ENCODE results near the gene RFTN1.
A peak's percentile ranks its signal among the peaks of the same experiment; 100 is the strongest.

RFTN1 gene

DNA sequence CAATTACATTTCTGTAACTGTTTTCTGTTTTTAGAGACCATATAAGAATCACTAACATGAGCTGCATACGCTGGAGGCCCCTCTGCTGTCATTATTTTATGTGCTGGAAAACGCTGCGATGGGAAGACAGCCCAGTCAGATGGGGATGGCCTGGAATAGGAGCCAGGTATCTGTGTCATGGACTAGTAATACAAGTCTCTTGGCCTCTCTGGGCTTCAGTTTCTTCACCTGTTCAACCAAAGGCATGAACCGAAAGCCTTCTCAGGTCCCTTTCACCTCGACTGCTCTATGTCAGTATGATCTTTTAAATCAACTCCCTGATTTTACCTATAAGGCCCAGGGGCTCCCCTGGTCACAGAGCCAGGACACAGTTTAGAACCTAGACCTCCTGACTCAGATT, 14.6 kb upstream of the RFTN1 start:
- no peak for DNase-seq

DNA sequence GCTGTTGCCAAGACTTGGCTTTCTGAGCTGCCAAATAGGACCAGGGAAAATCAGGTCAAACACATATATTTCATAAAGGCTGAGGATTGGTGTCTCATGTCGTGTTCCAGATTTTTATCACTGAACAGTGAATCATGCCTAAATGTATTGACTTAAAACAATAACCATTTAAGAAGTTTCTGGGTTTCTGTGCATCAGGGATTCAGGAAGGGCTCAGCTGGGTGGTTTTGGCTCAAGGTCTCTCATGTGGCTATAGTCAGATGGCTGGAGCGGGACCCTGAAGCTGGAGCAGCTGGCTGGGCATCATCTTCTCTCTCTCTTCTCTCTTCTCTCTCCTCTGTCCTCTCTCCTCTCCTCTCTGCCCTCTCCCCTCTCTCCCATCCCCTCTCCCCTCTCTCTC, 10.7 kb upstream of the RFTN1 start:
- no peak for DNase-seq

DNA sequence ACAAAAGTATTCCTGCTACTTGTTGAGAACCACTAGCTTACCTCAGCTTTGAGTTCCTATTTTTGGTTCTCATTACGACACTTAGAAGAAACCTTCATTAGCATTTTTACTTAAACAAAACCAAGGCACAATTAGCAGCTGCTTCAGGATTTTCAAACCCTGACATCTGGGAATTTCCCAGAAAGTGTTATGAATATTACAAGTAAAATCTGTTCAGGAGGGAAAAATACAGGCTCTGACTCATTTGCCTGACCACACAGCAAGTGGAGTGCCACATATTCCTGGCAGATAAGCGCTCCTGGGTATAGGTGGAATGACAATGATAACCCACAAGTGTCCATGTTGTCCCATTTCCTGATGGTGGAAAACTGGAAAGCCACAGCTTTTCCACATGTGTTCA, 10.3 kb upstream of the RFTN1 start:
- DNase-seq = no peak

DNA sequence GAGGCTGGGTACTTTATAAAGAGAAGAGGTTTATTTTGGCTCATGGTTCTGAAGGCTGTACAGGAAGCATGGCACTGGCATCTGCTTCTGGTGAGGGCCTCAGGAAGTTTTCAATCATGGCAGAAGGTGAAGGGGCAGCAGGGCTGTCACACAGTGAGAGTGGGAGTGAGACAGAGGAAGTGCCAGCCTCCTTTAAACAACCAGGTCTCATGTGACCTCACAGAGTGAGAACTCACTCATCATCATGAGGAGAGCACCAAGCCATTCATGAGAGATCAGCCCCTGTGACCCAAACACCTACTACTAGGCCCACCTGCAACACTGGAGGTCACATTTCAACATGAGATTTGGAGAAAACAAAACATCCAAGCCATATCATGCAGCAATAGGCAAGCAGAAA, 9.3 kb upstream of the RFTN1 start:
- DNase-seq = no peak

- no peak for DNase-seq
Observed at GRCh38 chr3:16520970-16521881, 7.7 kb upstream of the RFTN1 start.

GRCh38 chr3:16520241-16520969, 6.9 kb upstream of the RFTN1 start:
- no peak for DNase-seq

GRCh38 chr3:16516695-16517481, 3.4 kb upstream of the RFTN1 start:
- peak; percentile 26 for DNase-seq

DNA sequence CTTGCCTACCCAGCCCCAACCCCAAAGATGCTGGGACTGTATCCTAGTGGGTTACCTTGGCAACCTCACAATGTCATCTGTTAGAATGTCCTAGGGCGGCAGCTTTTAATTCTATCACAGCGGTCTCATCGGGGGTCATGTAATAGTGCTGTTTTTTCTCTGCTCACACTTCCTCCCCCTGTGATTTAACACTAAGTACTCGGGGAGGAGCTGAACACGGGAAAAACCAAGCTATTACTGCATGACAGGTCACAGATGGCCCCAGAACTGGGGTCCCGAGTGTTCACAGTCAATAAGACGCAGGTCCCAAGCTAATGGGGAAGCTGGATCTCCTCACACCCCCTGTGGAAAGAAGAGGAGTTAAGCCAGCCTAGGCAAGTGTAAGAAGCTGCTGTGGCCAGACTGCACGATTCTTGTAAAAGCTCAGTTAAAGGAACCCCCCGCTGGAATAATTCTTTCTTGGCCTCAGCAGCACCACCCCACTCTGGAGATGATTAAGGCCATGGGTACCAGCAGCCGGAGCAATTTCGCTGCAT, 2.5 kb upstream of the RFTN1 start:
- peak; percentile 55 for DNase-seq

- no peak for DNase-seq
Observed at GRCh38 chr3:16514755-16515353, 1.4 kb upstream of the RFTN1 start.

GRCh38 chr3:16514021-16514700, 662 bp upstream of the RFTN1 start:
- no peak for DNase-seq

DNA sequence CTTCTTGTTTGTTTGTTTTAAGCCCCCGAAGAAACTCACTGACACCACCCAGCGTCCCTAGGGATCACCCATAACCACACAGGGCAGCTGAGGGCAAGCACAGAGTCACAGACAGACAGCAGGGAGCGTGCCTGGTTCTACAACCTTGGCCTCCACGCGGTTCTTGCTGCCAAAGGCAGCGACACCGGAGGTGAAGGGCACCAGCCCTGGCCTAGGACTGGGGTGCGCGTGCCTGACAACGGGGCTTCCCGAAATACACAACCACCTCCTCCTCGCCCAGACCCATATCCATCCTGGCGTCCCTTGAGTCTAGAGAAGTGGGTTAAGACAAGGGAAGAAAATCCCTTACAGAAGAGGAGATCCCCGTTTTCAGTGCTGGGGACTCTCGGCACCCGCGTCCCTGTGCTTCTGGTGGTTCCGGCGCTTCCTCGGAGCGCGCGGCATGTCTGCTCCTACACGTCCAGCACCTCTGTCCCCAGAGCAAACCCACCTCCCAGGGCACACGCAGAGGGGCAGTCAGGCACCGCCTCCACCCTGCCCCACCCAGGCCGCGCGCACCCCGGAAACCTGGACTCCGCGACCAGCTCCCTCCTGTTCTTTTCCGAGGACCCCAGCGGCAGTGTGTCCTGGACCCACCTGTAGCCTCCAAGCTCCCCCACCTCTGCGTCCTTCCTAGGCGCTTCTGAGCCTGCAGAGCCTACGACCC, 911 bp downstream of the RFTN1 start:
- peak; percentile 54 for DNase-seq

DNA sequence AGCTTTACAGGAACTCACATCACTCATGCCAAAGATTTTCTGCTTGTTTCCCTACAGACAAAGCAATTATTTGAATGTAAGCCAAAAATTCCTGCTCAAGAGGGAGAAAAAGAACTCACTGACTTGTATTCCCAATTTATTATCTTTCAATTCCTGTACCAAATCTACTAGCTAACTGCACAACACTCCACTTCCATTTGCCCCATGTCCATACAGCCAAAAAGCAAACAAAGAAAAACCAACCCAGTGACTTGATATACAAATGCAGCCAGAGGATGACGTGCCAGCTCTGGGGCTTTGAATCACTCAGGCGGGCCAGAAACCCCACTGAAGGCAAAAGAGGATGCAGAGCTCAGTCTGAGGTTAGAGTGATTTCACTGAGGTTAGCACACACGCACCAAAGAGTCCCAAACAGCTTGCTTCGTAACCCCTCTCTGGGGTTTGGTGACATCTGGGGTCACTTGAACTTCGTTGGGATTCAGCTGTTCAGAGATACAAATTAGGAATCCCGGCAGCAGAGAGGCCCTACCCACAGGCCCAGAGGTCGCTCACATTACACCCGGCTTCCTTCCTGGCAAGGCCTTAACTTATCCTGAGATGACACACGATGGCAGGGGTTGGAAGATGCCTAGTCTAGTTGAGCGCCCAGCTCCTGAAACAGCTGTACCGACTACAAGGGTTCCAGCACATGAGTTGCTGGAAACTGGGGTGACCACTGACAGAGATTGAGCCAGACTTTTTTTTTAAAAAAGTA, 1.6 kb downstream of the RFTN1 start:
- DNase-seq = peak; percentile 82

GRCh38 chr3:16510620-16511319, 2.7 kb downstream of the RFTN1 start:
- DNase-seq = peak; percentile 19

GRCh38 chr3:16509721-16510619, 3.5 kb downstream of the RFTN1 start:
- no peak for DNase-seq

- DNase-seq = peak; percentile 27
Observed at GRCh38 chr3:16508591-16508995, 4.9 kb downstream of the RFTN1 start.

DNA sequence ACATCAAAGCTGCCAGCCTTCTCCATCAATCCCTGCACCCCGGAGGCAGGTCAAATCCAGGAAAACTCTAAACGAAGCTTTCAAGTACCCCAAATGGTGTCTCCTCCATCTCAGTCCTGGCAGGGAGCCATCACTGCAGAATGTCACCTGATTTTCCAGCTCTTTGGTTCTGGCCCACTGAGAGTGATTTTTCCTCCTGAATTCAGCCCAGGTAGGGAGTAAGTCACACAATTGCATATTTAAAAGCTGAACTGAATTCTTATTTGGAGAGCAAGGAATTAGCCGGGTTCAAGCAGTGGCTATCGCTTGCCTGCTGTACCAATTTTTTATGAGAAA, 5.3 kb downstream of the RFTN1 start:
- DNase-seq = no peak

DNA sequence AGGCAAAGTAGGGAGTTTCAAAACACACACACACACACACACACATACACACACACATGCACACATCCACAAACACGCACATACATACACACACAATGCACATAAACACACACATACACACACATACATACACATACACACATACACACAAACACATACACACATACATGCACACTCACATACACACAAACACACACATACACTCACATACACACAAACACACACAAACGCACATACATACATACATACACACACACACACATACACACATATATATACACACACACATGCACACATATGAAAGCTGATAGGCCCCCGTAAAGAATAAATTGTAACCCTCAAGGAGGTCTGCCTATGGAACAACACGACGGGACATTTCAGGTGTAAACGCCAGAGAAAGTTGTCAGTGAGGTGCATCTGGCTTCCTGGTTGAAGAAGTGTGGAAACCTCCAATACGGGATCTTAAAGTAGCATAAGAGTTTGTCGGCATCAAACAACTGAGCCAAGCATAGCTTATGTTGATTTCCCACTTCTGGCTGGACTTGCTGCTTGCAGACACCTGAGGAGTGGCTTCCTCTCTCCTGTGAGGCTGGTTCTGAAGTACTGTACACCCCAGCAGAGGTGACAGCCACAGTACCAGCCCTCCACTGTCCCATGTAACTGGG, 5.8 kb downstream of the RFTN1 start:
- no peak for DNase-seq

- no peak for DNase-seq
Observed at GRCh38 chr3:16506884-16507577, 6.5 kb downstream of the RFTN1 start.

All from CD4-positive, alpha-beta T cell treated with Interleukin-17A for 1 hour (primary cell).